Fibroblast of skin of left quadriceps (primary cell): Measurements from ENCODE around the gene C5orf15.
"Not testable (repeated sequence)": the region's sequence is repeated elsewhere in the genome, so short reads cannot be mapped to it uniquely, and the experiment has no call there.

ENCODE experiments used
- DNase-seq, 2 experiments: peaks; one replicate each; pipeline ENCODE4 v3.0.0-alpha.2; 2013; ENCODE audit warnings: low read depth in 2 of 2

The C5orf15 gene

DNA sequence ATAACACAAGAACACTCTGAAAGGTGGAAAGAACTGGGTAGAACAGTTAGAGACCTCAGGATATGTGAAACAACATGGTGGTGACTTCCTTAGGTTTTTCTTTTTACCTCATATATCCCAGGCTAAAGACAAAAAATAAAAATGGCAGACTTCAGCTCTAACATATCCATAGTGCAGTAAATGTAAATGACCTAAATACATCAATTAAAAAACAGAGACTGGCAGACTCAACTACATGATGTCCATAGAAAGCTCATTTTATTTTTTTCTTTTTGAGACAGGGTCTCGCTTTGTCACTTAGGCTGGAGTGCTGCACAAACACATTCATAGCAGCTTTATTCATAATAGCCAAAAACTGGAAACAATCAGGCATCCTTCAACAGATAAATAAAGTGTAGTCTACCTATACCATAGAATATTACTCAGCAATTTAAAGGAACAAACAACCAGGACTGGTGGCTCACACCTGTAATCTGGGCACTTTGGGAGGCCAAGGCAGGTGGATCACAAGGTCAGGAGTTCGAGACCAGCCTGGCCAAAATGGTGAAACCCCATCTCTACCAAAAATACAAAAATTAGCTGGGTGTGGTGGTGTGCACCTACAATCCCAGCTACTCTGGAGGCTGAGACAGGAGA lies 4.8 kb downstream of the C5orf15 start:
- no peak for DNase-seq

DNA sequence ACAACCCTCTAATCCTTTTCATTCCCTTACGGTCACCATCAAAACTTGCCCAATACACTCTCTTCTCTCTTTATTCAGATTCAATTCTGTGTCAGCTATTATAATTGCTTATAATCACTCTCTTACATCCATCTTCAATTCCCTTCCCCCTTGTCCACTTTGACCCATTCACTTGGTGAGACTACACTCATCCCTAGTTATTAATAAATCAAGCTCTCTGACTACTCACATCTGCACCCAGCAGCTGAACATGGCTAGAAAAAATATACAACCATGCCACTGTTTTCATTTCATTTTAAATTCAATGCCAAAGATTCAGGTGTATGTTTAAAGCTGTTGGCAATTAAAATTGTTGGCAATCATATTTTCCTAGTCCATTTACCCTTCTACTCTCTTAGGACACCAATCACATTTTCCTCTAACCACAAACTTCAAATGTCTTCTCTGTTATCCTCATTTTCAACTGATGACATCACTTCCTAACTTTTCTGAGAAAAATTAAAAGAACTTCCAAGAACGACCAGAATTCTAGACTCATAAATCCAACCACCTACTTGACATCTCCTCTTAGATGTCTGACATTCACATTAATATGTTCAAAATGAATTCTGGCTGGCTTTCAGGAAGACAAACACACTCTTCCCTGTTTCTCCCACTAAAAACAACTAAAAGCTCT lies 5.5 kb downstream of the C5orf15 start:
- DNase-seq: peak; percentile 44 to 48

DNA sequence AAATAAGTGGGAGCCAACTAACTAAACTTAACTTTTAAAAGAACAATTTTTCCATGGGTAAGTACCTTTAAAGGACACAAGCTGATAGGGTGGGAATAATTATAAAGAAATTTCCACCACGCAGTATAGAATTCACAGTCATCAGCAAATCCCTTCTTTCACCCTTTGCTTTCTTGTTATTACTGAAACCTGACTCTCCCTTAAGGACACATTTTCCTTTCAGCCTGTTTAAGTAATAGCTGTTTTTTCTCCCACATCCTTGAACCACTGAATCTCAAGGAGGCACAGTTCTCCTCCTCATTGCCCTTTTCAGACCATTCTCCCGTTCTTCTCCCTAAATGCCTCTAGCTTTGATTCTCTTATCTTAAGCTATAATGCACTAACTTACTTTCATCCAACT lies 6.3 kb downstream of the C5orf15 start:
- no peak for DNase-seq

DNA sequence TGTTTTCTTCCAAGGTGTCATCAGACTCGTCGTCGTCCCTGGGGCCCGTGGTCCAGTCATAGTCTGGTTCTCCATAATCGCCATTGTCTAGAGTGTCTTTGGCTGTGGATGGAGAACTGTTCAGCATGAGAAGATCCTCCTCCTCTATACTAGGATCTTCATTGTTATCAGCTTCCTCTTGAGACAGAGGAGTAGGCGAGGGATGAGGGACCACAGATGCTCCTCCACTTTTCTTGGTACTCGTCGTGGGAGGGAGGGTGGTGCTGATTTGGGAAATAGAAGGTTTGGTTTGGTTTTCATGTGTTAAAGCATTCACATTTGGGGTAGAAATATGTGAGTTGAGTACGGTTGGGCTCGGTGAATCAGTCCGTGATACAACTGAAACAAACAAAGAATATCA lies 8.8 kb downstream of the C5orf15 start:
- no peak for DNase-seq

DNA sequence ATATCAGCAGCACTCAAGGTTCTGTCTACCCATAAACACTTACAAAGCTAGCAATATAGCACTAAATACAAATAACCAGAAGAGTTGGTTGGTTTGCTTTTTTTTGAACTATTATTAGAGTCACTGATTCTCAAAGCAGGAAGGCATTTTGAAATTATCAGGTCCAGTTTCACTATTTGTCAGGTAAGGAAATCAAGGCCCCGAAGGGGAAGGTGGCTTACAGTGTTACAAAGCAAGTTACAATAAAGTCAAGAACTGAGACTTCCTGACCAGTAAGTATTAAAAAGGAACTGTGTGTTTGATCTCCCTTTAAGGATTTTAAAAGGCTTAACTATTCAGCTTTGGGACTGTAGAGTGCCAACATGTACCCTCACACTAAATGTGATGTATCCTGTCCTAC lies 10.8 kb downstream of the C5orf15 start:
- no peak for DNase-seq

DNA sequence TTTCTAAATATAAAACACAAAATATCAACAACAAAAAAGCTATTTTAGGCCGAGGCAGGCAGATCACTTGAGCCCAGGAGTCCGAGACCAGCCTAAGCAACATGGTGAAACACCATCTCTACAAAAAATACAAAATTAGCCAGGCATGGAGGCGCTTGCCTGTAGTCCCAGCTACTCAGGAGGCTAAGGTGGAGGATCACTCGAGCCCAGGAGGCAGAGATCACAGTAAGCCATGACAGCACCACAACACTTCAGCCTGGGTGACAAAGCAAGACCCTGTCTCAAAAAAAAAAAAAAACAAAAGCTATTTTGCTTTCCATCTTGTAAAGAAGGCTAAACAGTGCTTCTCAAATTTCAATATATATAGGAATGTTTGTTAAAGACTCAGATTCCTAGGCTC lies 11.3 kb downstream of the C5orf15 start:
- DNase-seq: no peak

DNA sequence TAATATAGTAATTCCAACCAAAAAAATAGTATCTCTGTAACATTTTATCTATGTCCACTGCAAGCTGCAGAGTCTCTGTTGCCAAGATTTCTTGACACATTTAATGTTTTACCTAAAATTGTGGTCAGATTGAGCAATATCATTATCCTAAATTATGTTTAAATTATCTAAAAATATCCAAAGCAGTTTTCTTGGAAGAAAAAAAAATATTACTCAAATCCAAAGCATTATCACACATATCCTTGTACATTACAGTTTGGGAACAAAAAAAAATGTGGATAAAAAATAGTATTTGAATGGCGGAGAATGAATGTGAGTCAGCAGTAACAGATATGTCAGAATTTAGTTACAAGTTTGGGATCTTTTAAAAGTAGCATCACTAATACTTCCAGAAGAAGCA lies 12.2 kb downstream of the C5orf15 start:
- not testable (repeated sequence) for DNase-seq

DNA sequence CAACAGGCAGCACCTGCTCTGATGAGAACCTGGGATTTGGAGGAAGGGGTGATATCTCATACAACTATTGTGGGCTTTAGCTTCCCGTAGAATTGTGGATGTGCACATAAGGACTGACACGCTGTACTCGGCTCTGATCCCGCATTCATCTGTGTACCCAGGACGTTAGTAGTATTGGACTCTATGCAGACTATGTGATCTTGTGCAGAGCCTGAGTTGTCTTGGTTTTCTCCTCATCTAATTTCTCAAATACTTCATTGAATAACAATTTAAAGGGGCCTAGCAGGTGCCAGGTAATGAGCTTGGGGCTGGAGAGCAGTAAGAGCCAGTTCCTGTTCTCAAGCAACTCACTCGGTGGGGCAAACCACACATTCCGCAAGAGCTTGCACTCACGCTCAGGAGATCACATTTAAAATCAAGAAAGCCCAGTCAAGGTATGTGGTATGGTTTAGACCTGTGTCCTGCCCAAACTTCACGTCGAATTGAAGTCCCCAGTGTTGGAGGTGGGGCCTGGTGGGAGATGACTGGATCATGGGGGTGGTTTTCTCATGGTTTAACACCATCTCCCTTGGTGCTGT lies 14.8 kb downstream of the C5orf15 start:
- DNase-seq: no peak

DNA sequence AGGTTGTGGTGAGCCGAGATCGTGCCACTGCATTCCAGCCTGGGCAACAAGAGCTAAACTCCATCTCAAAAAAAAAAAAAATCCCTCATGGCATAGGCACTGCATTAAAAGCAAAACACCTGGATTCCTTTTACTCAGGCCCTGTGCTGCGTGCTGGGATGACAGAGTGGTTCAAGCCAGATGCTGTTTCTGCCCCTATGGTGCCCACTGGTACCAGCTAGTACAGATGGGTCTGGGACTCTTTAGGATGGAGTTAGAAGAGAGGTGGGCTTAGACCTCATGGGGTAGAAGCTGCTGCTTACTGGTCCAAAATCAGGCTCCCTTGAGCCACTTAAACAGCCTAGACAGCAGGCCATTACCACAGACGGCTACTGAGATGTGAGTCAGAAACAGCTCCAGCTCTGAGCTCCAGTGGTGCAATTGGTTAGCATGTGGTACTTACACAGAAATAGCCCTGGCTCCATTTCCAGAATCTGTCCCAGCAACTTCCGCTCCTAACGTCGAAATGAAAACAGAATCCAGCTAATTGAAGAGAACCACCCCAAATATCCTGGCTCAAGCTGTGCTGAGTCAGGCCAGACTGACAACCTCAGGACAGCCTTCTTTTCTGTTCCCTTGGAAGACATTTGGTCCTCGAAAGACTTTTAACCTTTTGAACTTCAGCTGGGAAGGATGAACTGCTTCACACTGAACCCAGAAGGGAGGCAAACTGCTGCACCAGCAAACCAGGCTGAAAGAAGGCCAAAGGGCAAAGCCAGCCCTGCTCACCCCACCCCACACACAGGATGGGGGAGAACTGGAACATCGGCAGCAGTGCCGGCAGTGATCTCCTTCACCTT lies 15.5 kb downstream of the C5orf15 start:
- DNase-seq: peak; percentile 39 to 40

DNA sequence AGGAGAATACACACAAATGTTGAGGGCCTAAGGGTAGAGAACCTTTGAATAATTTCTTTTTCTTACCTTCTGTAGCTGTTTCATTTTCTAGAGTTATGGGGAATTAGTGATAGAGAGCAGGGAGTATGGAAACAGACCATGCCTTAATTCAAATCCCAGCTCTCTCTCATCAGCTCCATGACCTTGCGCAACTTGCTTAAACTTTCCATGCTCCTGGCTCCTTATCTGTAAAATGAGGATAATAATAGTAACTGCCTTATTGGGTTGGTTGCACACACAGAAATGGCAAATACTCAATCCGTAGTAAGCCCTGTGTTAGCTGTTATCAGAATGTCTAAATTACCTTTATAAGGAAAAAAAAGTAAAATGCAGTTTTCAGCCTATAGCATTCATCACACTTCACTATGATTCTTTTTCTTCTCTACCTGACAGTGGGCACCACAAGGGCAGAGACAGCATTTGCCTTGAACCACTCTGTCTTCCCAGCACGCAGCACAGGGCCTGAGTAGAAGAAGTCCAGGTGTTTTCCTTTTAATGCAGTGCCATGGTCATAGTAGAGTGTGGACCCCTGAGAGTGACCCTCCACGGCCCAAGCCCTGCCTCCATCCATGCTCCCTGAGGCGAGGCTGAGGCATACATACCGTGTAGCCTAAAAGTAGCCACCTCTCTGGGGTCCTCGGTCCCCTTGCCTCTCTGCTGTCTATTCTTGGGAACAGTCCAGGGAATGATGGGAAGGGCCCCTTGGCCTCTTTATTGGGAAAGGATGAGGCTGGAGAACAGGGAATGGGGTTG lies 17.4 kb downstream of the C5orf15 start:
- DNase-seq: no peak

DNA sequence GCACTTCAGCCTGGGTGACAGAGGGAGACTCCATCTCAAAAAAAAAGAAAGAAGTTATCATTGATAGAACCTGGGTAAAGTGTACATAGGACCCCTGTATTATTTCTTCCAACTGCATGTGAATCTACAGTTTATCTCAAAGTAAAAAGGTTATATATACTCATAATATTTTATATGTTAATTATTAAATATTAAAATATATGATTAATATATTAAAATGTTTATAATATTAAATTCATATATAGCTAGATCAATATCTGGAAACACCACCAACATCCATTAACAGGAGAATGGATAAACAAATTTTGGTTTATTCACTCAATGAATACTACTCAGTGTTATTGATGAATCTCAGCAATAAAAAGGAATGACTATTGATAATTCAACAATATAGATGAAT lies 19.7 kb downstream of the C5orf15 start:
- DNase-seq: no peak

DNA sequence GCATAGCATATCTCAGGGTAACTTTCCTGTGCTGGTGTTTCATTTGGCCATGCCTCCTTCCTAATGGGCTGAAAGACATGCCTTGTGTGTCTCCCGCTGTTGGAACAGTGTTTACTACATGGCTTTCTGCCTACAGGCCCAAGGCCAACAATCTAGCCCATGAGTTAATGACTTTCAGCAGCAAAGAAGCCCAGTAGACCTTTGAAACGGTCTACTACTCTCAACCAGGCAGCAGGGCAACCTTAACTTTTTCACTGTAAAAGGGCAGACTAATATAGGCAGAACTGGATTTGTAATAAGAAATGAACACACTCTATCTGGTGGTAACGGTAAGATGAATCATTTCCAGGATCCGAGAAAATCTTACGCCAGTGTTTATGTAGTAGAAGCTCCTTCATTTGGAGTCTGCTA lies 21.0 kb downstream of the C5orf15 start:
- no peak for DNase-seq

DNA sequence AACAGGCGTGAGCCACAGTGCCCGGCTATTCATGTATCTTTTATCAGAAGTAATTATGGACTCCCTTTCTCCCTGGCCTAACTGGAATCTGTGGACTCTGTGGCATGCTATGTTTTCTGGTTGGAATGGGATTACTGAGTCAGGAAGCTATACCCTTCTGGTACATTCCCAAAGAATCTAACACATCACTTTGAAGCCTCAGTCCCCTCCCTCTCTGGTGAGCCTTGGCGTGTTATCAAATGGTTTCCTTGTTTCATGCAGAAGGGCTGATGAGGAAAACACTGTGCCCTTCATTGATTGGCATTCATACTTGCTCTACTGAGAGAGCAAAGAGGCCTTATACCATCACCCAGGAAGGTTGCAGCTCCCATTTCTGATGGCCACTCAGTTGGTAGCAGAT lies 22.9 kb downstream of the C5orf15 start:
- no peak for DNase-seq

DNA sequence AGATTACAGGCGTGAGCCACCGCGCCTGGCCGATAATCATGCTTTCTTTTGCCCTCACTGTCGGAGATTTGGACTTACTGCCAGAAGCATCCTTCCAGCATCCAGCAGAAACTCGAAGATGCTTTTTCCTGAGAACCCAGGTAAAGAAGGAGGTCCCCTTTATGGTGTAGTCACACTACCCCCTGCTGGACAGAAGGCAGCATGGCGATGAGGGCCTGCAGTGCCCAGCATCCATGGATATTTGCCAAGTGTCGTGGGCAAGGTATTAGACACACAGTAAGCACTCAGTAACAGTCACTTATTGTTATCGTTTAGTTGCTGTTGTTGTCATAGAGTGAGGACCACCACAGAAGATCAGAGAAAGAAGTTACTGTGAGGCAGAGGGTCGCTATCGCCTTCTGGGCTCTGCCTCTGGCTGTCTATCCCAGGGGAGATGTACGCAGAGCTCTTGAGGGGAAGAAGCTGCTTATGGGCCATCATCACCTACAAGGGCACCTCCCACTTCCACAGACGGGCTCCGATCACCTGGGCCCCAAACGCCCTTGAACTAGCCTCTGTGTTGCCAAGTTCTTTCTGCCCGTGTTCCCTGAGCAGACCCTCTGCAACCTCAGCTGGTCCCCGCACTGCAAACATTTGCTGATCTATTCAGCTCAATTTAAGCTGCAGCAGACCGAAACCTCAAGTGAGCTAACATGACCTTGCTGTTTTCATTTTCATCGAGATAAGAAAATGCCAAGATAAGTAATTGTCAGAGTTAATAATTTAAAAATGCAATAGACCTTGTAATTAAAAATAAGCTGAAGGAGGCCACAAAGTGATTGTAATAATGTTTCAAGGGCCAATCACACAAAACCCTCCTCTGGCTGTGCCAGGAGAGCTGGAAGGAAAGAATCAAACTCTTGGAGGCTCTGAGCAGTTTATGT lies 23.9 kb downstream of the C5orf15 start:
- DNase-seq: no peak

DNA sequence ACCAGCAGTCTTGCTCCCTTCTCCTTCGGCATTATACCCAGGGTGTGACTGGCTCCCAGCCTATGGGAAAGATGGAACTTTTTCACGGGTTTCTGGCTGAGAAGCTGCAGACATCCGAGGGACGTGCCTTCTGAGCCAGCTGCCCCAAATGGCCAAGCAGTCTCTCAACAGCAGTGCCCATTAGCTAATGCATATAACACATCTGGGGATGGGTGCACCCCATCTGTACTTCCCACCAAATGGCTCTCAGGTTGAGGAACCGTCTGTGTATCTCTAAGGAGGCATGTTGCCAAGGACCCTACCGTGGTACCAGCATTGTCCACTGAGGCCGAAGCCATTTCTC lies 25.0 kb downstream of the C5orf15 start:
- DNase-seq: no peak

DNA sequence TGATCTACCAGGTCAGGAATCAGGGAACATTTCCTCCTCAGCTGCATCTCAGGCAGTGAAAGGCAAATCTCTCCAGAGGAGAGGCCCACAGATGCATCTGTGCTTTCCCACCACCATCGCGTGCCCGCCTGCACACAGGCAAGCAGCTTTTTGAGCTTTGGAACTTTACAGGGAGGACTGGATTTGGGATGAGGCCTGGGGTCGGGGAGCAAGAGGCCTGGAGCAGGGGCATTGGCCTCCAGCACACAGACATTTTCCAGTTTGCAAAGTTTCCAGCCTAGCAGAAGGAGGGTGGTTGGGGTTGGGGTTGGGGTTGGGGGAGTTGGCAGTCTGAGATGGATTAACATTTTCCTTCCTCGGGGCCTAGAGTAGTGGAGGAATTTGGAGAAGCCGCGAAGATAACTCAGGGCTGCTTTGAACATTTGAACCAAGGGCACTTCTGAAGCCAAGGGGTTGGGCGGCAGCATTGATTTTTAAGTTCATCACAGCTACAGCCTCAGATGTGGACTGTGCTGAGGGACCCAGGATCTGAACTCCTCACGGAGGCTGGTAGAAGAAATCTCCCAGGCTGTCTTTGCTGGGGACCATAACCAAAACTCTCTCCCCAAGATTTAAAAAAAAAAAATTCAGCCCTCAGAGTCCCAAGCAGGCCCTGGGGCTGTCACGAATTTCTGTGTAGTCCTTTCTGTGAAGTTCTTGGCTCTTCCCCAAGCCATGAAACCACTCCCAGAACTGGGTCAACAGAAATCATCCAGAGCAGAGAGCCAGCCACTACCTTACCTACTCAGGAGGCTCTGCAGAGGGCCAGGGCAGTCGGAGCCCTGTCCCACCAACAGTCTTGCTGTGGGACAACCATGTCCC lies 25.6 kb downstream of the C5orf15 start:
- no peak for DNase-seq

DNA sequence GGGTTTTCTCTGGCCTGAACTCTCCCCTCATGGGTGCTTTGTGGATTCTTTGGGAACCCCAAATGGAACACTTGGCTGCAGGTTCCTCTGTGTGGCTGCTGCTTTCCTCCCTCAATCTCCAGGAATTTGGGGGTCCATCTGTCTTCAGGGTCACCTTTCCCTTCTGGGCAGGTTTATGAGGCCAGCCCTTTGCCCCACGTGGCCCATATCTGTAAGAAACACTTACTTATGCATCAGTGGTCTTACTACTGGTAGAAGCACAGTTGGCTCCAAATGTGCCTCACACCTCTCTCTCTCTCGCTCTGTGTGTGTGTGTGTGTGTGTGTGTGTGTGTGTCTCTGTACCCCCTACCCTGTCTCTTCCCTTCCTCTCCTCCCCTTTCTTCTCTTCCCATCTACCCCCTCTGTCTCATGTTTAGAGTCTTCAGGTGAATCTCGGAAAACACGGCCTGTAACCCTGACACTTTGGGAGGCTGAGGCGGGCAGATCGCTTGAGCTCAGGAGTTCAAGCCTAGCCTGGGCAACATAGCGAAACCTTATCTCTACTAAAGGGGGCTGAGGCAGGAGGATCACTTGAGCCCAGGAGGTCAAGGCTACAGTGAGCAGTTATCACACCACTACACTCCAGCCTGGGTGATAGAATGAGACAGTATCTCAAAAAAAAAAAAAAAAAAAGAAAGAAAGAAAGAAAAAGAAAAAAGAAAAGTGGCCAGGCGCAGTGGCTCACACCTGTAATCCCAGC lies 26.8 kb downstream of the C5orf15 start:
- DNase-seq: no peak

DNA sequence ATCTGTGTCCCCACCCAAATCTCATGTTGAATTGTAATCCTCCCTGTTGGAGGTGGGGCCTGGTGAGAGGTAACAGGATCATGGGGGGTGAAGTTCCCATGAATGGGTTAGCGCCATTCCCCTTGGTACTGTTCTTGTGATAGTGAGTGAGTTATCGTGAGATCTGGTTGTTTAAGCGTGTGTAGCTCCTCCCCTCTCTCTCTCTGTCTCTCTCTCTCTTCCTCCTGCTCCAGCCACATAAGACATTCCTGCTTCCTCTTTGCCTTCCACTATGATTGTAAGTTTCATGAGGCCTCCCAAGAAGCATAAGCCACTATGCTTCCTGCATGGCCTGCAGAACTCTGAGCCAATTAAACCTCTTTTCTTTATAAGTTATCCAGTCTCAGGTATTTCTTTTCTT lies 28.8 kb downstream of the C5orf15 start:
- DNase-seq: no peak

DNA sequence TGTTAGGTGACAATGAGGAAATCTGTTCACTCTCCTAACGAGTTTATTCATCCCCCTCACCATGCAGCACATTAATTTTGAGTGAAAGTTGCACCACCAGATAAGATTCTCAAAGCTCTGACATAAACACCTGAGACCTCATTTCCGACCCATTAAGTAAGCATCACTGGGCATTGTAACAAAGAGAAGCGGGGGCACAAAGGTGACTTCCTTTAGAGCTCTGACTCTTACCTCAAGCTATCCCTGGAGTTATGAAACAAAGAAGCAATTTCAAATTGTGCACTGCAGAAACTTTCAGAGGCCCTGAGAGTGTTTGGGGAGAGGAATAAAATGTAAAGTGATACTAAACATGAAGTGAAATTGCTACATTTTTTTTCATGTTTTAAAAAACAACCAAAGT lies 29.5 kb downstream of the C5orf15 start:
- no peak for DNase-seq
